Uterus (tissue), 2 donors: Measurements from ENCODE around the gene CAMK1D.

Experiments
- CTCF ChIP-seq, 4 experiments: fragments of 200-600 bp in 2 of 4; fragments of 450-650 bp in 2 of 4; sonication (generic) in 2 of 4; IDR thresholded peaks; one replicate each; pipeline ENCODE4 v1.5.1; 2016 to 2019; ENCODE audit warnings: antibody characterized with exemption in 4 of 4, mild to moderate bottlenecking in 2 of 4, moderate library complexity in 1 of 4
- POLR2A ChIP-seq, 2 donors: fragments of 450-650 bp; IDR thresholded peaks; one replicate each; pipeline ENCODE4 v1.6.1; 2016; ENCODE audit warnings: antibody characterized with exemption in 2 of 2, mild to moderate bottlenecking in 1 of 2, moderate library complexity in 1 of 2

DNA sequence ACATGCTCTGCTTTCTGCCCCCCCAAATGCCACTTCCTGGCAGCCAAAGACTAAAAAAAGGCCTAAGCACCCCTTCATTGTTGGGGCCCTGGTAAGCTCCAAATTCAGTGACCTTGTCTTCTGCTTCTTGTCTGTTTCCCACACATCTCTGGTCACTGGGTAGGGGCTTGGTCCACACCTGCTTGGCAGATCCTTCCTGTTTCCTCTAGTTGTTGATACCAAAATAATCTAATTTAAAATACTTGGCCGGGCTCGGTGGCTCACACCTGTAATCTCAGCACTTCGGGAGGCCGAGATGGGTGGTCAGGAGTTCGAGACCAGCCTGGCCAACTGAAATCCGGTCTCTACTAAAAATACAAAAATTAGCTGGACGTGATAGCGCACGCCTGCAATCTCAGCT lies 130.6 kb downstream of the CAMK1D start:
- no peak for TF ChIP-seq CTCF (IDR thresholded peaks at IDR 0.05)
- TF ChIP-seq POLR2A (IDR thresholded peaks at IDR 0.05), result no peak
